Activated naive CD4-positive, alpha-beta T cell (primary cell): ENCODE data around the gene FTSJ3.
"Not testable (repeated sequence)": the region's sequence is repeated elsewhere in the genome, so short reads cannot be mapped to it uniquely, and the experiment has no call there.

Experiments
- DNase-seq, 4 experiments: peaks; one replicate each; lab custom pipeline; 2025; lab: John Stamatoyannopoulos, UW

FTSJ3 gene, protein sequence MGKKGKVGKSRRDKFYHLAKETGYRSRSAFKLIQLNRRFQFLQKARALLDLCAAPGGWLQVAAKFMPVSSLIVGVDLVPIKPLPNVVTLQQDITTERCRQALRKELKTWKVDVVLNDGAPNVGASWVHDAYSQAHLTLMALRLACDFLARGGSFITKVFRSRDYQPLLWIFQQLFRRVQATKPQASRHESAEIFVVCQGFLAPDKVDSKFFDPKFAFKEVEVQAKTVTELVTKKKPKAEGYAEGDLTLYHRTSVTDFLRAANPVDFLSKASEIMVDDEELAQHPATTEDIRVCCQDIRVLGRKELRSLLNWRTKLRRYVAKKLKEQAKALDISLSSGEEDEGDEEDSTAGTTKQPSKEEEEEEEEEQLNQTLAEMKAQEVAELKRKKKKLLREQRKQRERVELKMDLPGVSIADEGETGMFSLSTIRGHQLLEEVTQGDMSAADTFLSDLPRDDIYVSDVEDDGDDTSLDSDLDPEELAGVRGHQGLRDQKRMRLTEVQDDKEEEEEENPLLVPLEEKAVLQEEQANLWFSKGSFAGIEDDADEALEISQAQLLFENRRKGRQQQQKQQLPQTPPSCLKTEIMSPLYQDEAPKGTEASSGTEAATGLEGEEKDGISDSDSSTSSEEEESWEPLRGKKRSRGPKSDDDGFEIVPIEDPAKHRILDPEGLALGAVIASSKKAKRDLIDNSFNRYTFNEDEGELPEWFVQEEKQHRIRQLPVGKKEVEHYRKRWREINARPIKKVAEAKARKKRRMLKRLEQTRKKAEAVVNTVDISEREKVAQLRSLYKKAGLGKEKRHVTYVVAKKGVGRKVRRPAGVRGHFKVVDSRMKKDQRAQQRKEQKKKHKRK

DNA sequence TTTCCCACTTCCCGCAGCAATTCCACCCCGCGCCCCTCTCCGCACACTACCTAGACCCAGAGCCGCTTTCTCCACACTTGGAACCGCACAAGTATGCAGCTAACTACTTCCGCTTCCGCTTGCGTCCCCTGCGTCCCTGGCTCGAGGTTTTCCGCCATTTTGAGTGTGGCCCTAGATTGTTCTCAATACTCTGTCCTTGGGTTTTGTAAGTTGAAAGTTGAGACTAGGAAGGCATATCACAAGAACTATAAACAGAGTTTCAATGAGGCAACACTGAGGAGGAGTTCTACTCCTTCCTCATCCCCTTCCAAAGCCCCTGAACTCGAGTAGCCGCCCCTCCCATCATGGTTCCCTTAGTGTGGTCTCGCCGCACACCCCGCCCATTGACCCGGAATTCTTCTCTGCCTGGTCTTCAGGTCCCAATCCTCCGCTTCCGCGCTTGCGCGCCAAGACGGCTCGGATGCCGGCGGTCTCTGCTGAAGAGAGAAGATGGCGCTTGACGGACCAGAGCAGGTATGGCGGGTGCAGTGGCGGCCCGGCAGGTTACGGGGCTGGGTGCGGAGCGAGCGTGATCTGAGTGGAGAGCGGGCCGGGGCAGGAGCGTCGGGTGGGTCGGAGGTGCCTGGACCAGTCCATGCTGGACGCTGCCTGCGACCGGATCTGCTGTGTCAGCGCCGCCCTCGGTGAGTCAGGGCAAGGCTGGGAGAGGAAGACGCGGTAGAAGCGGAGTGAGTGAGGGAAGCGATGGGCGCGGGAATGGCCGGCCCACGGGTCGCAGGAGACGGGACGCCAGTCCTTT lies at the start of gene FTSJ3, which contains the start of gene PSMC5:
Gene FTSJ3, minus strand, starts transcription at position 662 of the 799 bp plus-strand sequence. CDS start 761 bp downstream, outside the sequence.
Gene PSMC5, plus strand, starts transcription at position 430 of the 799 bp plus-strand sequence. Its CDS starts 60 bp downstream, at position 490.
- DNase-seq: peak; percentile 85 to 92 (median 89)

DNA sequence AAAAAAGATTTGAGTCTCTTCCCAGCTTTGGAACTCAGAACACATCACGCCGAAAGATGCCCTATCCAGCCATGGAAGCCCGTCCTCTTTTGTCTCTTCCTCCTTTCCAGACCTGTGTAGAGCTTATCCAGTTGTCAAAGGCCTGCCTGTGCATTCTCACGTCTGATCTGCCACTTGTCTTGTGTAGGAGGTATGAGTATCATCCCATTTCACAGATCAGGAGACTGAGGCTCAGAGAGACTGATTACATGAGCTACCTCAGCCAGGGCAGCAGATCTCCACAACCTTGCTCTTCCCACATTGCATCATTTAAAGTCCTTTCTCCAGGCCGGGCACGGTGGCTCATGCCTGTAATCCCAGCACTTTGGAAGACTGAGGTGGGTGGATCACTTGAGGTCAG lies 47.2 kb upstream of the FTSJ3 start:
- DNase-seq: not testable (repeated sequence)

DNA sequence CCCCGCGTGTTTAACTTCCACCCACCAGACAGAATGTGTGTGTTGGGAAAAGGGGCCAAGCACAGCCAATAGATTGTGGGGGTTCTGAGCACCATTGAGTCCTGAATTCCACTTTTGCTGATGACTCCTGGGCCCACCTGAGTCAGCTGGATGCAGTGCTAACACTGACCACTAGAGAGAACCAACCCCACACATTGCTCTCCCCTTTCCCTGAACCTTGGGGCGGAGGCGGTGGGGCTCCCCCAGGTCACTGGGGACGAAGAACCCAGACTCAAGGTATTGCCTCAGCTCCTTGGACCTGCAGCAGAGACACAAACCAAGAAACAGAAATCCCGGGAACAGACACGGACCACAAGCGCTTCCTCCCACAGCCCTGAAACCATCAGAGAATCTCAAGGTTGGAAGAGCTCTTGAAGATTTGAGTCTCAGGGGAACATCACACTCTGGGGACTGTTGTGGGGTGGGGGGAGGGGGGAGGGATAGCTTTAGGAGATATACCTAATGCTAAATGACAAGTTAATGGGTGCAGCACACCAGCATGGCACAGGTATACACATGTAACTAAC lies 46.7 kb upstream of the FTSJ3 start:
- DNase-seq: not testable (repeated sequence)

DNA sequence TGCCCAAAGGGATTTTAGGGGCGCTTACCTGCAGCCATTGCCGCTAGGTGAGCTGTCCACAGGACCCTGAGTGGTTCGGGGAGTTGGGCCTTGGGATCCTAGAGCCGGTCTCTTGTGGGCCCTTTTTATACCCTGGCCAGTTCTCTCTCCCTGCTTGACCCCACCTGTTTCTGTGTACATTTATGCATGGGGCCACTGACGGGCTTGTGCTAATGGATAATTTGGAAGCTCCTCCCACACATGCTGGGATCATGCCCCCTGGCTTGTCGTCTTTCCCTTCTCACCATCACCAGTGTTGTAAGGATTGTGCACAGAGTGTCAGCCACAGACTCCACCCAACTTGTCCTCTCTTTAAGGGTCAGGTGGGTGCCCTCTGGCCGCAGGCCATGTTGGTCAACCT lies 46.1 kb upstream of the FTSJ3 start, which contains the start of gene CSH2:
Gene CSH2, minus strand, starts transcription at position 101 of the 400 bp plus-strand sequence. Its CDS starts 63 bp downstream, at position 38.
- DNase-seq: not testable (repeated sequence)

DNA sequence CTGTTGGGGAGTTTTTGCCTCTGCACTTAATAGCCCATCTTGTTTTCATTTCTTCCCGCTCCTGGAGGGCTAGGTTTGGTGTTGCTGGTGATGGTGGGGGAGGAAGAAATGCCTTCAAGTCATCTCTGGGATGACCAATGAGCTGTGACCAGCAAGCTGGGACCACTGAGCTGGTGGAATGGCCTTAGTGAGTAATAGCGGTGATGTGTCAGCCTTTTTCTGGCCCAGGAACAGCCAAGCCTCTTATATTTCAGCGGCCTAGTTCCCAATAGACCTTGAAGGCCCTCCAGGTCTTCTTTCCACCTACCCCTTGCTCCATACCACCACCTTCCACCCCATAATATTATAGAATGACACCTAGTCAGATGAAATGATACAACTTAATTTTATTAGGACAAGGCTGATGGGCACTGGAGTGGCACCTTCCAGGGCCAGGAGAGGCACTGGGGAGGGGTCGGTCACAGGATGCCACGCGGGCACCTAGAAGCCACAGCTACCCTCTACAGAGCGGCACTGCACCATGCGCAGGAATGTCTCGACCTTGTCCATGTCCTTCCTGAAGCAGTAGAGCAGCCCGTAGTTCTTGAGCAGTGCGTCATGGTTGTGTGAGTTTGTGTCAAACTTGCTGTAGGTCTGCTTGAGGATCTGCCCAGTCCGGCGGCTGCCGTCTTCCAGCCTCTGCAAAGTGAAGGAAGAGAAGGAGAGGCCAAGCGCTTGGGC lies 44.3 kb upstream of the FTSJ3 start:
- DNase-seq: not testable (repeated sequence)

DNA sequence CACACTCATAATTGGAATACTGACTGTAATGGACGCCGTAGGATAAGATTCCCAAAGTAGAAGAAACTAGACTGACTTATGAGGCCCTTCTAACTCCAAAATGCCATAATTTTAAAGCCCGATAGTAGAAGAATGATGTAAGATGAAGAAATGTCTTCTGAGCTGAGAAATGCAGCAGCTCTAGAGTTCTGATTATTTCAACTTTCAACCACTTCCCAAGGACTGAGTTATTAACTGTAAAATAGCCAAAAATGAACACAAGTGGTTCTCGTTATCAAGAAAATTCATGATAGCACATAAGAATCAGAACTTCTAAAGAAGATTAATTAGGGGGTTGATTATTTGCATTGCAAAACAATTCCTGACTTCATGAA lies 42.8 kb upstream of the FTSJ3 start:
- DNase-seq: not testable (repeated sequence)

DNA sequence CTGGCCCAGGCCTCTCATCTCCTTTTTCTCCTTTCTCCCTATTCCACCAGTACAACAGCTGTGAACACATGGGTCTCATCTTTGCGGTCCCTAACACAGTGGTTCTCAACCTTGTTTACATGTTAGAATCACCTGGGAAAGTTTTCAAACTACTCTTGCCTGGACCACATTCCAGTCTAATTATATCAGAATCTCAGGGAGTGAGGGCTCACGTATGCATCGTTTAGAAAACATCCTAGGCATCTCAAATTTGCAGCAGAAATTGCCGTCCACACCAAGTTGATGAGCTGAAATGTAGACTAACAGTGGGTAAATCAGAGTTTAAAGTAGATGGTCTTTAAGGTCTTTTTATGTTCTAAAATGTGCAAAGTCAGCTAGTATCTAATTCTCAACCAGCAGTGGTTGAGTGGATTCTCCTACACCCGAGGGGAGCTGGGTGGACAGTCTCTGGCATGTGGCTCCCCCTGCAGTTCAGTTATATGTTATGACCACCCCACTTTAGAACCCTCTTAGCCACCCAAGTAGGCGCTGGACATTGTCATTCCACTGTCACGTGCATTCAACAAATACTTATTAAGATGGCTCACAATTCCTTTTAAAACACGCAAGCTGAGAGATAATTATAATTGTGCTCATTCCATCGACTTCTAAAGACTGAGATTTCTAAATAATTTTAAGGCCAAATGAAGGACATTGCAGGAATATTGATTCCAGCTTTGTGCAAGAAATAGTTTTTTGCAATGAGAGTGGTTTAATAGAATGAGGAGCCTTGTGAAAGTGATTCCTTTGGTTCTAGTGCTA lies 42.2 kb upstream of the FTSJ3 start:
- not testable (repeated sequence) for DNase-seq

DNA sequence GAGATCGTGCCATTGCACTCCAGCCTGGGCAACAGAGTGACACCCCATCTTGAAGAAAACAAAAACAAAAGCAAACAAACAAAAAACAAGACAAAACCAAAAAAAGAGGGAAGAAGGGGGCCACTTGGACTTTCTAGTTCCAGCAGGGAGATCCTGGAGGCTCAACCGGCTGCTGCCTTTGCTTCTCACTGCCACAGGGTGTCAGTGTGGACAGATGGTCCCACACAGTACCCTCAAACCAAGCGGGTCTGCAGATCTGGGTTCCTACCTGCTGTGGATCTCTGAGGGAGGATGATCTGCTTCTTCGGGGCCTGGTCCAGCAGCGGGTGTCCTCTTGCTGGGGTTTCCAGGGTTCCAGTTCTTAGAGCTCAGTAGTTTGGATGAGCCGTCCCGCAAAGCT lies 39.2 kb upstream of the FTSJ3 start:
- DNase-seq: not testable (repeated sequence)

DNA sequence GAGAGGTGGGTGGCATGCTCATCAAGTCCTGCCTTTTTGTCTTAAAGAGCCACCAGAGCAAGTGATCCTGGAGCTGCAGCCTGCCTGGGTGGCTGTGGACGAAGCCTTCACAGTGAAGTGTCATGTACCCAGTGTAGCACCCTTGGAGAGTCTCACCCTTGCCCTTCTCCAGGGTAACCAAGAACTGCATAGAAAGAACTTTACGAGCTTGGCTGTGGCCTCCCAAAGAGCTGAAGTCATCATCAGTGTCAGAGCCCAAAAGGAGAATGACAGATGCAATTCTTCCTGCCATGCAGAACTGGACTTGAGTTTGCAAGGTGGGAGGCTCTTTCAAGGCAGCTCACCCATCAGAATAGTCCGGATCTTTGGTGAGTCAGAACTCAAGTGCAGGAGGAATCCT lies 31.8 kb upstream of the FTSJ3 start:
- no peak for DNase-seq

DNA sequence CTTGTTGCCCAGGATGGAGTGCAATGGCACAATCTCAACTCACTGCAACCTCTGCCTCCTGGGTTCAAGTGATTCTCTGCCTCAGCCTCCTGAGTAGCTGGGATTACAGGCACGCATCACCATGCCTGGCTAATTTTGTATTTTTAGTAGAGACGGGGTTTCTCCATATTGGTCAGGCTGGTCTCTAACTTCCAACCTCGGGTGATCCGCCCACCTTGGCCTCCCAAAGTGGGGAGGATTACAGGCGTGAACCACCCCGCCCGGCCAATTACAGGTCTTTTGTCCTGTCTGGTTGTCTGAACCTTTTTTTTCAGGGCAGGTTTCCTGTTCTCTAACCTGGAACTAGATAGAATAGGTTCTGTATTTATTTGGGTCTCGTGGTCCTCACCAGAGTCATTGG lies 29.0 kb upstream of the FTSJ3 start:
- DNase-seq: not testable (repeated sequence)

DNA sequence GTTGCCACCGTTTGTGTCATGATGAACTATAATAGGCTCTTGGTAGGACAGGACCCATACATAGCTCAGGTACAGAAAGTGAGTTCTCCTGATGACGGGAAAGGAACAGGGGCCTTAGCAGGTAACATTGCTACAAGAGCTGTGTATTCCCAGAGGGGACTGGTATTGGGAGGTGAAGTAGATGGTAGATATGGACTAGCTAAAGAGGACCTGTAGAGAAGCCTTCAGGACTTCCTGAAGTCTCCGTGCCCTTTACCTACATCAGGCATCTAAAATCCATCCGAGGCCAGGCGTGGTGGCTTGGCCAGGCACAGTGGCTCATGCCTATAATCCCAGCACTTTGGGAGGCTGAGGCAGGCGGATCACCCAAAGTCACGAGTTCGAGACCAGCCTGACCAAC lies 27.7 kb upstream of the FTSJ3 start:
- no peak for DNase-seq

DNA sequence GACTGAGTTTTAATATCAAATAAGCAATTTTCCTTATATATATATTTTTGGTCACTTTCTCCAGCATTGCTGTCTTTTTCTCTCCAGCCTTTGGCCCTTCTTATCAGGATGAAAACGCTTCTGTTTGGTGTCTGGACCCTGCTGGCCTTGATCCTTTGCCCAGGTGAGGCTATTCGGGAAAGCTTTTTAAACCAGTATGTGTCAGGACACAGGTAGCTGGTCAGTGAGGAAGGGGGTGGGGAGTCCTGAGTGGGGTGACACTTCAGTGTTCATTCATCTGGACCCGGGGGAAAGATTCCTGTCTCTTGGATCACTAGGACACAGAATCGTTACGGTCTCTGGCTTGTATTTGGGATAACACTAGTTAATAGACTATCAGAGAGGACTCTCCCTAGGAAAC lies 27.2 kb upstream of the FTSJ3 start:
- DNase-seq: no peak

DNA sequence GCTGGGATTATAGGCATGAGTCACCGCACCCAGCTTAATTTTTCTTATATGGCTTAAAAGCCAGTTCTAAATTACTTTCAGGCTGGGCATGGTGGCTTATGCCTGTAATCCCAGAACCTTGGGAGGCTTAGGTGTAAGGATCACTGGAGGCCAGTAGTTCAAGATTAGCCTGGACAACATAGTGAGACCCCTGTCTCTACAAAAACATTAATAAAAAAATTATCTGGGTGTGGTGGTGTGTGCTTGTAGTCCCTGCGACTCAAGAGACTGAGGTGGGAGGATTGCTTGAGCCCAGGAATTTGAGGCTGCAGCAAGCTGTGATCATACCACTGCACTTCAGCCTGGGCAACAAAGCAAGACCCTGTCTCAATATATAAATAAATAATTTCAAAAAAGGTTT lies 25.8 kb upstream of the FTSJ3 start:
- DNase-seq: no peak

DNA sequence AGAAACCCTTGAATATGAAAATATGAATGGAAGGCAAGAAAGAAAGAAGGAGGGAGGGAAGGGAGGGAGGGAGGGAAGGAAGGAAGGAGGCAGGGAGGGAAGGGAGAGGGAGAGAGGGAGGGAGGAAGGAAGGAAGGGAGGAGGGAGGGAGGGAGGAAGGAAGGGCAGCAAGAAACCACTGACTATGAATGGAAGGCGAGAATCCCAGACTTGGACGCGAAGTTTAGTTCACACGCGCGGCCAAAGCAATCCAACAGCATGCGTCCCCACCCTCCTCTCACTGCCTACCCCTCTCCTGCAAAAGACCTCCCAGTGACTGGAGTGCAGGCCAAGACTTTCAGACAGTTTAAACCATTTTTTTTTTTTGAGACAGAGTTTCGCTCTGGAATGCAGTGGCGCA lies 22.9 kb upstream of the FTSJ3 start:
- no peak for DNase-seq

DNA sequence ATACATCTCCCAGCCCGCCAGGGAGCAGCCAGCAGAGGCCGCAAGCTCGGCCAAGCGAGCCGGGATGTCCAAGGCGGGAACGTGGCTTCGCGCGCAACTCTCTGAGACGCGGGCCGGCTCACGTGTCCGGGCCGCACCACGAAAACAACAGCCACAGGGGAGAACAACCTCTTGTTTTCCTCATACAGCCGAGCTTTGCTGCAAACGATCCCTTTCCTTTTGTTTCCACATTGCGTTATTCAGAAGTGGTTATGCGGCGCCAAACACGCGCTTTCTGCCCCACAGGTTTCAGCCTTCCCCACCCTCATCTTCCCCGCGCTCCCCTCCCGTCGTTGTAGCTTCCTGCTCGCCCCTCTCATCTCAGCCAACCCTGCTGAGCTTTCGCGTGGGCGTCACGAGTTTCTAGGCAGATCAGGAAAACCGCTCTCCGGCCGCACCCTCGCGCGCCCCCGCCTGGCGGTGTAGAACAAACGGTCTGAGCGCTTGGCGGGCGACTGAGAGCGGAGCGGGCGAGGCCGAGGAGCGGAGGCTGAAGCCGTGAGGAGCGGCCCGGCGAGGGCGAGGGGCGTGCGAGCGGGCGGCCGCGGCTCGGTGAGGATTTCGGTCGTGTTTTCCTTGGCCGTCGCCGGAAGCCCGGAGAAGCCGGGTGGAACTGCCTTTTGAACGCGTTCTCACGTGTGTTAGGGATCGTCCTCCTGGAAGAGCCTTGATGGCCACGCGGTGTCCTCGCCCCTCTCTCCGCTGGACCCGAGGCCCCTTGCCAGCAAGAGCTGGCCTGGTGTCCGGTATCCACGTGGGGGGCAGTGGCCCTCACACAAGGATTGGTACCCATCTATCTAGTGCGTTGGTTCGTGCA lies 21.6 kb upstream of the FTSJ3 start:
- peak; percentile 92 to 94 (median 92) for DNase-seq

DNA sequence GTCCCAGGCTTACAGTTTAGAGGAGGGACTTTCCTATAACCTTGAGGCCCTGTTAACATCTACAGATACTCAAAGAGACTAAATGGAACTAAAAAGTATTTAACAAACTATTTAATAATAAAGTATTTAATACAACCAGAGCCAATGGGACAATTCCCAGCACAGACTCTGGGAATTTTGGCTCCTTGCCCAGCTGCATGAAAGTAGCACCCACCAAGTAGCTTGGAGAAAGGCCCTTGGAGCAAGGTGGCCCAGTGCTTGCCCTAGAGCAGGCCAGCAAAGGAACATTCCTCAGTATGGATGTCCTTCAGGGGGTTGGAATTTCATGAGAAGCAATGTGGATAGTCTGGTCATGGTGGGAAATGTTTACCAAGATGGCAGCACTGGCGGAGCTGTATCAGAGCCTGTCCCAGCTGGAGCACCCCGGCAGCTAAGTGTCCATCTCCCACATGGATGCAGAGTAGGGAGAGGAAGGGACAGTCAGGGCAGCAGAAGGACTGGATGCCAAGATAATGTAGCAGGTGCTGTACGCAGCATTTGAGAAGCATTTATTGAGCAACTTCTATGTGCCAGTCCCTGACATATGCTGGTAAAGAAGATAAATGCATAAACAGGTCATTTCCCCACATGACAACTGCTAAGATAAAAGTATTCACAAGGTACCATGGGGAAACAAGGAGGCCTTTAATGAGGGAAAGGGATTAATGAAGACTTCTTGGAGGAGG lies 20.2 kb upstream of the FTSJ3 start:
- no peak for DNase-seq

DNA sequence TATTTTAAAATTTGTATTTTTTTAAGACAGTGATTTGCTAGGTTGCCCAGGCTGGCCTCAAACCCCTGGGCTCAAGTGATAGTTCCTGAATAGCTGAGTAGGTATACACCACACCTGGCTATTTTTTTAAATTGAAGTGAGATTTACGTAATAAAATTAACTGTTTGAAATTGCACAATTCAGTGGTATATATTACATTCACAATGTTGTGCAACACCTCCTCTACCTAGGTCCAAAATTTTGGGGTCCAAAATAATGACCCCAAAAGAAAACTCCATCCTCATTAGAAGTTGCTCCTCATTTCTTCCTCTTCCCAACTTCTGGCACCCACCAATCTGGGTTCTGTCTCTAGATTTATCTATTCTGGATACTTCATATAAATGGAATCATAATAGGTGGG lies 18.0 kb upstream of the FTSJ3 start:
- no peak for DNase-seq

DNA sequence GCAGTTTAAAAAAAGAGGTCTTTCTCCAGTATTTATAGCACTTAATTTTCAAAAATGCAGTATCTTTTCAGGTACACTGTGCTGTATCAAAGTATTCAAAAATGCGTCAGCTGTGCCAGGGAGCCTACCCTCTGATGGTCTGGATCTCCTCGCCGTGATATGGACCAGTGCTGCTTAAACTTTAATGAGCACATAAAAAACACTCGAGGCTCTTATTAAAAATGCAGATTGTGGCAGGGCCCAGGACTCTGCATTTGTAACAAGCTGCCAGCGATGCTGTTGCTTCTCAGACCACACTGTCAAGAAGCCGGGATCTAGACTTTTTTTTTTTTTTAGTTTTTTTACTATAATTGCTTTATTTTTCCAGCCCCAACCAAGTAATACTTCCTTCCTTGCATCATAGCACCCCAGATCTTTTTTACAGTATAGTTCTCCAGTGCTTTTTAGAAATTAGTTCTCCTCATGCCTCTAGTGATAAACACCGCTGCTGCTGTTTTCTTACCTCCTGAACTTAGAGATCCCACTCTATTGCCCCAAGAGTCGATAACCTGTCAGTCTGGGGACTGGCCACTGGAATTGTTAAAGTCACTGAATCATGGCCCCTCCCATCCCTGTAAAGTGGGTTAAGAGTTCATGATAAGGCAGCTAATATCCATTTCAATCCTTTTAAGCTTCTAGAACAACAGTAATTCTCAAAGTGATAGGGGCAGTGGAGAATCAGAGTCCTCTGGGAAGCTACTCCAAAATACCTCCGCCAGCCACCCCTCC lies 16.6 kb upstream of the FTSJ3 start:
- no peak for DNase-seq
